A673 (cell line): ENCODE data around the gene GNAS. TPM values are rescaled to one million over a fixed set of nuclear protein-coding genes. Genes with fewer than 3 reads are reported as not detected.

Experiments
- BruUV-seq: library from RNA; stranded (reverse); fragments of 400-500 nt; replicated peaks from 2 replicates; lab custom pipeline; 2021; lab: Mats Ljungman, UMichigan
- CTCF ChIA-PET: fragments of 300-600 bp; sonication (Branson Sonifier 250); formaldehyde crosslinking; loops from one replicate; lab custom pipeline; 2022; ENCODE audit warnings: antibody characterized with exemption; lab: Charles Lee
- POLR2A ChIA-PET: fragments of 300-600 bp; sonication (Branson Sonifier 250); formaldehyde crosslinking; loops from one replicate; lab custom pipeline; 2022; ENCODE audit warnings: antibody characterized with exemption; ENCODE audit not compliant: low non-redundant PET; lab: Charles Lee
- DNase-seq: peaks from one replicate; pipeline ENCODE4 v3.0.0-alpha.2; 2015; ENCODE audit warnings: low spot score
- H3K27ac ChIP-seq: fragments of 200-600 bp; sonication (generic); 2 replicates; pipeline ENCODE4 v1.5.1; 2016; ENCODE audit warnings: mixed run types, low read depth, mild to moderate bottlenecking, mixed read lengths, antibody characterized with exemption, low read length; ENCODE audit not compliant: poor library complexity, severe bottlenecking
- H3K27me3 ChIP-seq: fragments of 200-600 bp; sonication (generic); replicated peaks from 2 replicates; pipeline ENCODE4 v1.6.1; 2017; ENCODE audit warnings: mixed run types, low read depth, mild to moderate bottlenecking, mixed read lengths, antibody characterized with exemption, low read length; ENCODE audit not compliant: insufficient read depth, poor library complexity
- H3K36me3 ChIP-seq: fragments of 200-600 bp; sonication (generic); 2 replicates; pipeline ENCODE4 v1.6.1; 2016; ENCODE audit warnings: mixed run types, mild to moderate bottlenecking, mixed read lengths, antibody characterized with exemption, low read length; ENCODE audit not compliant: insufficient read depth, poor library complexity, severe bottlenecking
- H3K4me1 ChIP-seq: fragments of 200-600 bp; sonication (generic); 2 replicates; pipeline ENCODE4 v1.6.1; 2017; ENCODE audit warnings: mixed run types, mild to moderate bottlenecking, mixed read lengths, antibody characterized with exemption, low read length; ENCODE audit not compliant: insufficient read depth, poor library complexity, severe bottlenecking
- H3K4me3 ChIP-seq: fragments of 200-600 bp; sonication (generic); 2 replicates; pipeline ENCODE4 v1.5.1; 2016; ENCODE audit warnings: low read depth, mixed run types, mild to moderate bottlenecking, mixed read lengths, low read length; ENCODE audit not compliant: poor library complexity, severe bottlenecking
- H3K9me3 ChIP-seq: fragments of 200-600 bp; sonication (generic); 2 replicates; pipeline ENCODE4 v1.6.1; 2016; ENCODE audit warnings: mixed run types, low read depth, mild to moderate bottlenecking, mixed read lengths, antibody characterized with exemption, low read length; ENCODE audit not compliant: poor library complexity, severe bottlenecking
- EZH2 ChIP-seq: fragments of 200-600 bp; sonication (generic); IDR thresholded peaks from 2 replicates; pipeline ENCODE4 v1.6.1; 2017; ENCODE audit warnings: borderline replicate concordance, low read depth, mild to moderate bottlenecking, mixed read lengths, antibody characterized with exemption, low read length; ENCODE audit not compliant: poor library complexity, severe bottlenecking
- intact Hi-C: fragments of 100-400 bp; cut with micrococcal nuclease; formaldehyde crosslinking; loops from one replicate; pipeline ENCODE4 v1.10.0; 2022; ENCODE audit not compliant: unreplicated experiment
- total RNA-seq: library from RNA; stranded (reverse); gene quantifications from 2 replicates; pipeline ENCODE4 v1.2.3, GENCODE V29; 2021
- TF ChIP-seq, protein P1 (sequence below): fragments of 300-800, 200-600 bp; sonication (generic); conservative IDR thresholded peaks from 2 replicates; pipeline ENCODE4 v1.5.1; 2017; ENCODE audit warnings: low read depth, mild to moderate bottlenecking, antibody characterized with exemption, low read length, moderate library complexity, mixed read lengths

The GNAS gene
- total RNA-seq, 1 experiment from 2014 or later, result 1,108 TPM

- ChIA-PET CTCF (no interaction called here), POLR2A (no interaction called here)
- no peak for DNase-seq
- no peak for TF ChIP-seq EZH2
- TF ChIP-seq, protein P1, sequence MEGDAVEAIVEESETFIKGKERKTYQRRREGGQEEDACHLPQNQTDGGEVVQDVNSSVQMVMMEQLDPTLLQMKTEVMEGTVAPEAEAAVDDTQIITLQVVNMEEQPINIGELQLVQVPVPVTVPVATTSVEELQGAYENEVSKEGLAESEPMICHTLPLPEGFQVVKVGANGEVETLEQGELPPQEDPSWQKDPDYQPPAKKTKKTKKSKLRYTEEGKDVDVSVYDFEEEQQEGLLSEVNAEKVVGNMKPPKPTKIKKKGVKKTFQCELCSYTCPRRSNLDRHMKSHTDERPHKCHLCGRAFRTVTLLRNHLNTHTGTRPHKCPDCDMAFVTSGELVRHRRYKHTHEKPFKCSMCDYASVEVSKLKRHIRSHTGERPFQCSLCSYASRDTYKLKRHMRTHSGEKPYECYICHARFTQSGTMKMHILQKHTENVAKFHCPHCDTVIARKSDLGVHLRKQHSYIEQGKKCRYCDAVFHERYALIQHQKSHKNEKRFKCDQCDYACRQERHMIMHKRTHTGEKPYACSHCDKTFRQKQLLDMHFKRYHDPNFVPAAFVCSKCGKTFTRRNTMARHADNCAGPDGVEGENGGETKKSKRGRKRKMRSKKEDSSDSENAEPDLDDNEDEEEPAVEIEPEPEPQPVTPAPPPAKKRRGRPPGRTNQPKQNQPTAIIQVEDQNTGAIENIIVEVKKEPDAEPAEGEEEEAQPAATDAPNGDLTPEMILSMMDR, result no peak
- intact Hi-C loops, result no loop called here
- H3K27me3 ChIP-seq, result no peaks in the 10 kb centered on the region
- H3K4me1 ChIP-seq, result peaks cover 18% of the 10 kb centered on the region
- H3K4me3 ChIP-seq, result no peak overlapping the region
- H3K36me3 ChIP-seq, result peaks cover 55% of the 10 kb centered on the region
- H3K27ac ChIP-seq, result no peak overlapping the region
- H3K9me3 ChIP-seq, result no peaks in the 10 kb centered on the region
- BruUV-seq, result no TSS peak
Measured at GRCh38 chr20:58911309-58911708, 58.8 kb downstream of the GNAS start.

- H3K27ac ChIP-seq, result no peak overlapping the region
- no peaks in the 10 kb centered on the region for H3K27me3 ChIP-seq
- ChIA-PET POLR2A (no interaction called here), CTCF (no interaction called here)
- no TSS peak for BruUV-seq
- H3K4me3 ChIP-seq, result no peak overlapping the region
- peaks cover 49% of the 10 kb centered on the region for H3K36me3 ChIP-seq
- DNase-seq, result no peak
- H3K9me3 ChIP-seq, result no peaks in the 10 kb centered on the region
- H3K4me1 ChIP-seq, result peaks cover 14% of the 10 kb centered on the region
- intact Hi-C loops, result no loop called here
- TF ChIP-seq EZH2, result no peak
- TF ChIP-seq, protein P1, result no peak
Measured at GRCh38 chr20:58911970-58912369, 59.5 kb downstream of the GNAS start.

- no peaks in the 10 kb centered on the region for H3K9me3 ChIP-seq
- no peak for DNase-seq
- POLR2A ChIA-PET, result no interaction called here
- H3K36me3 ChIP-seq, result peaks cover 39% of the 10 kb centered on the region
- CTCF ChIA-PET, result no interaction called here
- no peaks in the 10 kb centered on the region for H3K27me3 ChIP-seq
- TF ChIP-seq EZH2, result no peak
- TF ChIP-seq, protein P1, result no peak
- H3K4me3 ChIP-seq, result no peak overlapping the region
- intact Hi-C loops, result no loop called here
- H3K4me1 ChIP-seq, result peaks cover 5% of the 10 kb centered on the region
- no peak overlapping the region for H3K27ac ChIP-seq
- no TSS peak for BruUV-seq
Measured at GRCh38 chr20:58913079-58913478, 60.6 kb downstream of the GNAS start.
